ENCODE results near the gene CSRNP3.

CSRNP3 gene

GRCh38 chr2:165432234-165432966 lies 37.1 kb upstream of the CSRNP3 start:
- Histone ChIP-seq H3K36me3 (ENCODE audit: insufficient read depth, low read length) (no peaks in the 10 kb centered on the region), H3K4me1 (ENCODE audit: insufficient read depth, low read length, severe bottlenecking) (no peaks in the 10 kb centered on the region), H3K27ac (ENCODE audit: low read depth, low read length, poor library complexity, severe bottlenecking) (no peak overlapping the region), H3K4me2 (ENCODE audit: low read length) (no peak overlapping the region), H3K27me3 (ENCODE audit: insufficient read depth, low read length) (no peaks in the 10 kb centered on the region; the same call in 1 of the 2 replicates), H3K4me3 (ENCODE audit: low read depth, low read length, poor library complexity, severe bottlenecking) (no peak overlapping the region), H3K79me2 (ENCODE audit: insufficient read depth, low read length) (no peaks in the 10 kb centered on the region), H3K9ac (ENCODE audit: low read length) (no peak overlapping the region), H4K20me1 (ENCODE audit: insufficient read depth, low read length) (no peaks in the 10 kb centered on the region), H3K9me2 (ENCODE audit: low read depth, low read length) (no peaks in the 10 kb centered on the region), H2AFZ (ENCODE audit: low read length) (no peak overlapping the region), H3K9me3 (ENCODE audit: low read length) (no peaks in the 10 kb centered on the region), H3F3A (ENCODE audit: insufficient read depth, low read length) (no peaks in the 10 kb centered on the region)
- no peak for TF ChIP-seq EZH2 (IDR thresholded peaks at IDR 0.05; ENCODE audit: borderline replicate concordance, low read length)
- TF ChIP-seq CTCF (IDR thresholded peaks at IDR 0.05; ENCODE audit: low read length): no peak

GRCh38 chr2:165434865-165435496 lies 34.5 kb upstream of the CSRNP3 start:
- no peaks in the 10 kb centered on the region; the same call in 1 of the 2 replicates for H3K27me3 ChIP-seq (ENCODE audit: insufficient read depth, low read length)
- H4K20me1 ChIP-seq (ENCODE audit: insufficient read depth, low read length): no peaks in the 10 kb centered on the region
- no peak overlapping the region for H3K4me2 ChIP-seq (ENCODE audit: low read length)
- no peaks in the 10 kb centered on the region for H3K4me1 ChIP-seq (ENCODE audit: insufficient read depth, low read length, severe bottlenecking)
- TF ChIP-seq EZH2 (IDR thresholded peaks at IDR 0.05; ENCODE audit: borderline replicate concordance, low read length): no peak
- H3F3A ChIP-seq (ENCODE audit: insufficient read depth, low read length): no peaks in the 10 kb centered on the region
- H3K79me2 ChIP-seq (ENCODE audit: insufficient read depth, low read length): no peaks in the 10 kb centered on the region
- H3K36me3 ChIP-seq (ENCODE audit: insufficient read depth, low read length): no peaks in the 10 kb centered on the region
- H3K9me2 ChIP-seq (ENCODE audit: low read depth, low read length): no peaks in the 10 kb centered on the region
- no peak overlapping the region for H3K4me3 ChIP-seq (ENCODE audit: low read depth, low read length, poor library complexity, severe bottlenecking)
- no peaks in the 10 kb centered on the region for H3K9me3 ChIP-seq (ENCODE audit: low read length)
- no peak overlapping the region for H2AFZ ChIP-seq (ENCODE audit: low read length)
- H3K27ac ChIP-seq (ENCODE audit: low read depth, low read length, poor library complexity, severe bottlenecking): no peak overlapping the region
- no peak overlapping the region for H3K9ac ChIP-seq (ENCODE audit: low read length)

- no peaks in the 10 kb centered on the region for H3K4me1 ChIP-seq (ENCODE audit: insufficient read depth, low read length, severe bottlenecking)
- no peak for TF ChIP-seq CTCF (IDR thresholded peaks at IDR 0.05; ENCODE audit: low read length)
- no peak for TF ChIP-seq EZH2 (IDR thresholded peaks at IDR 0.05; ENCODE audit: borderline replicate concordance, low read length)
- no peak overlapping the region for H3K4me3 ChIP-seq (ENCODE audit: low read depth, low read length, poor library complexity, severe bottlenecking)
- H3K9me2 ChIP-seq (ENCODE audit: low read depth, low read length): no peaks in the 10 kb centered on the region
- H2AFZ ChIP-seq (ENCODE audit: low read length): no peak overlapping the region
- H4K20me1 ChIP-seq (ENCODE audit: insufficient read depth, low read length): no peaks in the 10 kb centered on the region
- H3K4me2 ChIP-seq (ENCODE audit: low read length): no peak overlapping the region
- no peak overlapping the region for H3K9ac ChIP-seq (ENCODE audit: low read length)
- H3K9me3 ChIP-seq (ENCODE audit: low read length): no peaks in the 10 kb centered on the region
- H3K27ac ChIP-seq (ENCODE audit: low read depth, low read length, poor library complexity, severe bottlenecking): no peak overlapping the region
- H3K36me3 ChIP-seq (ENCODE audit: insufficient read depth, low read length): no peaks in the 10 kb centered on the region
- H3F3A ChIP-seq (ENCODE audit: insufficient read depth, low read length): no peaks in the 10 kb centered on the region
- H3K79me2 ChIP-seq (ENCODE audit: insufficient read depth, low read length): no peaks in the 10 kb centered on the region
- no peaks in the 10 kb centered on the region; the same call in 1 of the 2 replicates for H3K27me3 ChIP-seq (ENCODE audit: insufficient read depth, low read length)
Observed at GRCh38 chr2:165435611-165436010, 33.9 kb upstream of the CSRNP3 start.

Data from OCI-LY1 (cell line).